Measurements from ENCODE around the gene FERMT3.

Gene FERMT3

GRCh38 chr11:64229090-64229743 lies 22.7 kb downstream of the FERMT3 start:
- no peak for DNase-seq
- TF ChIP-seq CTCF (IDR thresholded peaks at IDR 0.05; ENCODE audit: low read depth, low read length, missing control alignments): no peak
- in situ Hi-C loops (cut with HindIII; ENCODE audit: low pct_ligation_motif_present, low sequenced_read_pairs): no loop called here
- Histone ChIP-seq H3K27me3 (replicated peaks) (no peaks in the 10 kb centered on the region), H3K27ac (no peak overlapping the region), H3K36me3 (replicated peaks) (no peaks in the 10 kb centered on the region), H3K4me3 (ENCODE audit: low read depth, low read length) (no peak overlapping the region)

- Histone ChIP-seq H3K27ac (no peak overlapping the region), H3K36me3 (replicated peaks) (no peaks in the 10 kb centered on the region), H3K27me3 (replicated peaks) (no peaks in the 10 kb centered on the region), H3K4me3 (ENCODE audit: low read depth, low read length) (peak overlapping the region; percentile 74)
- TF ChIP-seq CTCF (IDR thresholded peaks at IDR 0.05; ENCODE audit: low read depth, low read length, missing control alignments): no peak
- no peak for DNase-seq
- in situ Hi-C loops (cut with HindIII; ENCODE audit: low pct_ligation_motif_present, low sequenced_read_pairs): no loop called here
These were observed 23.2 kb downstream of the FERMT3 start for GRCh38 chr11:64229744-64230170.

GRCh38 chr11:64230171-64230984 lies 23.9 kb downstream of the FERMT3 start, which contains the start of gene DNAJC4:
Gene DNAJC4, plus strand, starts transcription at chr11:64230548. Its CDS starts 307 bp downstream, at chr11:64230855.
- no peak for TF ChIP-seq CTCF (IDR thresholded peaks at IDR 0.05; ENCODE audit: low read depth, low read length, missing control alignments)
- peak within 1 kb of the TSS; percentile 4 for H3K27ac ChIP-seq
- in situ Hi-C loops (cut with HindIII; ENCODE audit: low pct_ligation_motif_present, low sequenced_read_pairs): no loop called here
- peak within 1 kb of the TSS; percentile 74 for H3K4me3 ChIP-seq (ENCODE audit: low read depth, low read length)
- no peaks in the 10 kb centered on the region for H3K27me3 ChIP-seq (replicated peaks)
- DNase-seq: peak; percentile 82
- H3K36me3 ChIP-seq (replicated peaks): no peaks in the 10 kb centered on the region

GRCh38 chr11:64230985-64231365 lies 24.5 kb downstream of the FERMT3 start:
- in situ Hi-C loops (cut with HindIII; ENCODE audit: low pct_ligation_motif_present, low sequenced_read_pairs): no loop called here
- TF ChIP-seq CTCF (IDR thresholded peaks at IDR 0.05; ENCODE audit: low read depth, low read length, missing control alignments): no peak
- Histone ChIP-seq H3K27me3 (replicated peaks) (no peaks in the 10 kb centered on the region), H3K36me3 (replicated peaks) (no peaks in the 10 kb centered on the region), H3K4me3 (ENCODE audit: low read depth, low read length) (peak overlapping the region; percentile 74), H3K27ac (no peak overlapping the region)
- DNase-seq: no peak

- H3K4me3 ChIP-seq (ENCODE audit: low read depth, low read length): no peak overlapping the region
- no peaks in the 10 kb centered on the region for H3K27me3 ChIP-seq (replicated peaks)
- DNase-seq: no peak
- H3K36me3 ChIP-seq (replicated peaks): no peaks in the 10 kb centered on the region
- TF ChIP-seq CTCF (IDR thresholded peaks at IDR 0.05; ENCODE audit: low read depth, low read length, missing control alignments): no peak
- in situ Hi-C loops (cut with HindIII; ENCODE audit: low pct_ligation_motif_present, low sequenced_read_pairs): no loop called here
- no peak overlapping the region for H3K27ac ChIP-seq
These were observed 25.0 kb downstream of the FERMT3 start for GRCh38 chr11:64231546-64231945.

Measured in brain microvascular endothelial cell (primary cell).